Endodermal cell (in vitro differentiated cells): ENCODE results near the gene ADGRD2. TPM values are rescaled to one million over a fixed set of nuclear protein-coding genes. Genes with fewer than 3 reads are reported as not detected.
A peak's percentile ranks its signal among the peaks of the same experiment; 100 is the strongest.

Experiments used
- DNase-seq: peaks from one replicate; pipeline ENCODE4 v3.0.0-alpha.2; 2017
- H3K27ac ChIP-seq: 2 replicates; pipeline ENCODE4 v1.5.1; 2013; ENCODE audit warnings: mild to moderate bottlenecking, low read depth, low read length, moderate library complexity
- H3K27me3 ChIP-seq: 2 replicates; pipeline ENCODE4 v1.6.1; 2013; ENCODE audit warnings: mild to moderate bottlenecking, low read length, moderate library complexity; ENCODE audit not compliant: insufficient read depth, control insufficient read depth, poor library complexity, severe bottlenecking
- H3K36me3 ChIP-seq: 2 replicates; pipeline ENCODE4 v1.7.0; 2013; ENCODE audit warnings: mild to moderate bottlenecking, low read length, moderate library complexity; ENCODE audit not compliant: control insufficient read depth, insufficient read depth
- H3K4me1 ChIP-seq: one replicate; pipeline ENCODE4 v1.7.0; 2013; ENCODE audit warnings: low read length; ENCODE audit not compliant: control insufficient read depth, insufficient read depth
- H3K4me3 ChIP-seq: 2 replicates; pipeline ENCODE4 v1.5.1; 2013; ENCODE audit warnings: mild to moderate bottlenecking, low read length, moderate library complexity
- H3K9ac ChIP-seq: 2 replicates; pipeline ENCODE4 v1.6.1; 2013; ENCODE audit warnings: mild to moderate bottlenecking, low read length, moderate library complexity; ENCODE audit not compliant: poor library complexity, severe bottlenecking; ENCODE audit errors: extremely low read depth
- H3K9me3 ChIP-seq: 2 replicates; pipeline ENCODE4 v1.6.1; 2013; ENCODE audit warnings: mild to moderate bottlenecking, low read length, moderate library complexity; ENCODE audit not compliant: control insufficient read depth
- H3K27ac Mint-ChIP-seq: 2 replicates; pipeline ENCODE4 v1.8.0; 2020; ENCODE audit warnings: mixed read lengths
- H3K27me3 Mint-ChIP-seq: 2 replicates; pipeline ENCODE4 v1.8.0; 2021; ENCODE audit warnings: mild to moderate bottlenecking, mixed read lengths; ENCODE audit not compliant: insufficient read depth
- H3K36me3 Mint-ChIP-seq: 2 replicates; pipeline ENCODE4 v1.8.0; 2020; ENCODE audit warnings: low read depth, mixed read lengths
- H3K4me1 Mint-ChIP-seq: 2 replicates; pipeline ENCODE4 v1.8.0; 2020; ENCODE audit warnings: mixed read lengths
- H3K4me3 Mint-ChIP-seq: 2 replicates; pipeline ENCODE4 v1.8.0; 2020; ENCODE audit warnings: mild to moderate bottlenecking, moderate library complexity, mixed read lengths
- H3K9me3 Mint-ChIP-seq: 2 replicates; pipeline ENCODE4 v1.8.0; 2020; ENCODE audit warnings: mild to moderate bottlenecking, mixed read lengths
- CTCF ChIP-seq: fragments of 200-600 bp; sonication (generic); conservative IDR thresholded peaks from 2 replicates; pipeline ENCODE4 v1.5.0; 2021; ENCODE audit warnings: antibody characterized with exemption, mild to moderate bottlenecking
- WGBS, 2 experiments: methylation state at CpG; one replicate each; pipeline versions ENCODE4 v1.1.5 to v1.1.7; 2013; ENCODE audit warnings: missing lambda C conversion rate in 2 of 2, mixed read lengths in 1 of 2; ENCODE audit not compliant: insufficient coverage in 1 of 2, insufficient read length in 1 of 2; 5-methylcytosine and 5-hydroxymethylcytosine counted together
- total RNA-seq, 2 donors: library from RNA; stranded (reverse); fragmentation: NEBNext Ultra II Directional in 1 of 2; extraction: Animal tissue kit (Norgen Biotek cat#: 25700) in 1 of 2; gene quantifications; 2 replicates in 1 of 2; 3 replicates in 1 of 2; pipeline ENCODE4 v1.2.1, GENCODE V29; 2021

ADGRD2 gene
- total RNA-seq, 2 donors from 2014 or later, result 0.33 to 0.40 TPM

DNA sequence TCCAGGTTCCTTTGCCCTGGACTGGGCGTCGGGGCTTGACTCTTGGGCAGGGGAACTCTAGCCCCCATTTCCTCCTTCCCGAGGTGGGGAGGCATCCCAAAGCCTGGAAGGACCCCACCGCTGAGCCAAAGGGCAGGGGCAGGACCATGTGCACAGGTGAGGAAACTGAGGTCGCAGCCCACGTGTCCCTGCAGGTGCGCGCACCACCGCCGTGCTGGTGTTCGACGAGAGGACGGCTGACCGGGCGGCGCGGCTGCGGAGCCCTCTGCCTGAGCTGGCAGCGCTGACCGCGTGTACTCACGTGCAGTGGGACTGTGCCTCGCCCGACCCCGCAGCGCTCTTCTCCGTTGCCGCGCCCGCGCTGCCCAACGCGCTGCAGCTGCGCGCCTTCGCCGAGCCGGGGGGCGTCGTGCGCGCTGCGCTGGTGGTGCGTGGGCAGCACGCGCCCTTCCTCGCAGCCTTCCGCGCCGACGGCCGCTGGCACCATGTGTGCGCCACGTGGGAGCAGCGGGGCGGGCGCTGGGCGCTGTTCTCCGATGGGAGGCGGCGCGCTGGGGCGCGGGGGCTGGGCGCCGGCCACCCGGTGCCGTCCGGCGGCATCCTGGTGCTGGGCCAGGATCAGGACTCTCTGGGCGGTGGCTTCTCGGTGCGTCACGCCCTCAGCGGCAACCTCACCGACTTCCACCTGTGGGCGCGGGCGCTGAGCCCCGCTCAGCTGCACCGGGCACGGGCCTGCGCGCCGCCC lies 2.8 kb downstream of the ADGRD2 start:
- no peak for DNase-seq
- peaks cover 39% of the 10 kb centered on the region for H3K27me3 Mint-ChIP-seq
- no peaks in the 10 kb centered on the region for H3K9me3 Mint-ChIP-seq
- Histone ChIP-seq H3K4me1 (peaks cover 6% of the 10 kb centered on the region), H3K4me3 (no peak overlapping the region), H3K27me3 (peaks cover 37% of the 10 kb centered on the region), H3K9ac (no peak overlapping the region), H3K36me3 (no peaks in the 10 kb centered on the region), H3K27ac (no peak overlapping the region), H3K9me3 (no peaks in the 10 kb centered on the region)
- H3K4me3 Mint-ChIP-seq, result no peak overlapping the region
- H3K36me3 Mint-ChIP-seq, result no peaks in the 10 kb centered on the region
- H3K27ac Mint-ChIP-seq, result no peak overlapping the region
- peaks cover 6% of the 10 kb centered on the region for H3K4me1 Mint-ChIP-seq
- TF ChIP-seq CTCF, result no peak
- 63 to 72% methylated on average over 43 to 85 of the region's 85 CpGs for WGBS, 2 experiments

GRCh38 chr9:124453586-124454191 lies 3.4 kb downstream of the ADGRD2 start:
- no peak overlapping the region for H3K27ac Mint-ChIP-seq
- peak; percentile 92 for DNase-seq
- no peak for TF ChIP-seq CTCF
- no peaks in the 10 kb centered on the region for H3K9me3 Mint-ChIP-seq
- WGBS, 2 experiments, result 39 to 93% methylated on average over 3 to 35 of the region's 35 CpGs
- H3K4me1 Mint-ChIP-seq, result peaks cover 6% of the 10 kb centered on the region
- peaks cover 39% of the 10 kb centered on the region for H3K27me3 Mint-ChIP-seq
- H3K4me3 Mint-ChIP-seq, result no peak overlapping the region
- Histone ChIP-seq H3K4me3 (no peak overlapping the region), H3K36me3 (no peaks in the 10 kb centered on the region), H3K27me3 (peaks cover 37% of the 10 kb centered on the region), H3K9ac (no peak overlapping the region), H3K27ac (no peak overlapping the region), H3K4me1 (peaks cover 6% of the 10 kb centered on the region), H3K9me3 (no peaks in the 10 kb centered on the region)
- no peaks in the 10 kb centered on the region for H3K36me3 Mint-ChIP-seq

DNA sequence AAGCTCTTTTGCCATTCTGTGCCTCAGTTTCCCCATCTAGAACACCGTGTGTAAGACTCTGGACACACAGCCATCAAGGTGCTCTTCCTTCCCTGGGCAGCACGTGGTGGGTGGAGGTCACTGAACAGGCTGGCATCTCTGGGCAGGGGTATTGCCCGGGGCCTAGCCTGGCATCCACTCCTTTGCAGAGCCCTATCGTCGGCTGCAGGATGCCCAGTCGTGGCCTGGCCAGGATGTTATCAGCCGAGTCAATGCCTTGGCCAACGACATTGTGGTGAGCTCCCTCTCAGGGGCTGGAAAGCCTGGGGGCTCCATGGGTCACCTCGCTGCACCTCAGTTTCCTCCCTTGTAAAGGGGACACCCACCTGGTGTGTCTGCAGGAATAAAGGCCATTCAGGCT lies 4.0 kb downstream of the ADGRD2 start:
- Histone ChIP-seq H3K27ac (no peak overlapping the region), H3K36me3 (no peaks in the 10 kb centered on the region), H3K9me3 (no peaks in the 10 kb centered on the region), H3K27me3 (peaks cover 37% of the 10 kb centered on the region), H3K9ac (no peak overlapping the region), H3K4me1 (peaks cover 6% of the 10 kb centered on the region), H3K4me3 (no peak overlapping the region)
- DNase-seq, result no peak
- Mint-ChIP-seq H3K27me3 (peaks cover 39% of the 10 kb centered on the region), H3K9me3 (no peaks in the 10 kb centered on the region), H3K36me3 (no peaks in the 10 kb centered on the region), H3K4me3 (no peak overlapping the region), H3K4me1 (peaks cover 6% of the 10 kb centered on the region), H3K27ac (no peak overlapping the region)
- no peak for TF ChIP-seq CTCF
- WGBS, 2 experiments, result 93 to 97% methylated on average over 8 to 9 of the region's 9 CpGs
